HG03571 (cell line): Measurements from ENCODE around the gene ABAT.
A peak's percentile ranks its signal among the peaks of the same experiment; 100 is the strongest.

Experiments used
- ATAC-seq: cut with Tn5 transposase; IDR thresholded peaks from one replicate; pipeline ENCODE4 v1.9.1; 2021; ENCODE audit not compliant: unreplicated experiment

ABAT gene

GRCh38 chr16:8674413-8675022 is at the start of gene ABAT:
Gene ABAT, plus strand, starts transcription at chr16:8674617. Its CDS starts 61,123 bp downstream, at chr16:8735740.
- ATAC-seq, result peak; percentile 99

GRCh38 chr16:8625491-8626087 is 48.8 kb upstream of the ABAT start:
- ATAC-seq, result no peak

DNA sequence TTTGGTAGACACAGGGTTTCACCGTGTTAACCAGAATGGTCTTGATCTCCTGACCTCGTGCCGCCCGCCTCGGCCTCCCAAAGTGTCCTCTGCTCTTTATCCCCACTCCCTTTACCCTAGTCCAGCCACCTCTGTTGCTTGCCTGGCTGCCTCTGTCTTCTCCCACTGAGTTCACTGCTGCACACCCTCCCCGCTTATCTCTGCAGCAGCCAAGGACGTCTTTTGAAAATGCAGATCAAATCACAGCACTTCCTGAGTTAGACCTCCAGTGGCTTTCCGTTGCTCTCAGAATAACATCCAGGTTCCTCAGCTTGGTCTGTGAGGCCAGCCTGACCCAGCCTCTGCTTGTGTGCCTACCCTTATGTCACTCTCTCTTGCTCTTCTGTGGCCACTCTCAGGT is 47.5 kb upstream of the ABAT start:
- ATAC-seq, result no peak

DNA sequence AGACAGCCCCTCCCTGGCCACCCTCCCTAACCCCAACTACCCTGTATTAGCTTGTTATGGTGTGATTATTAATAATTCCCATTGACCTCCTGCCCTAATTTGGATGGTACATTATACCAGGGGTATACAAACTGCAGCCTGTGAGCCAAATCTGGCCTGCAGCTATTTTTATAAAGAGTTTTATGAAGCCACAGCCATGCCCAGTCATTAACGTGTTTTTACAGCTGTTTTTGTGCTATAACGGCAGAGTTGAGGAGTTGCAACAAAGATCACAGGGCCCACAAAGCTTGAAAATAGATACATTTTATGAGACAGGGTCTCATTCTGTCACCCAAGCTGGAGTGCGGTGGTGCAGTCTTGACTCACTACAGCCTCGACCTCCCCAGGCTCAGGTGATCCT is 47.0 kb upstream of the ABAT start:
- no peak for ATAC-seq

DNA sequence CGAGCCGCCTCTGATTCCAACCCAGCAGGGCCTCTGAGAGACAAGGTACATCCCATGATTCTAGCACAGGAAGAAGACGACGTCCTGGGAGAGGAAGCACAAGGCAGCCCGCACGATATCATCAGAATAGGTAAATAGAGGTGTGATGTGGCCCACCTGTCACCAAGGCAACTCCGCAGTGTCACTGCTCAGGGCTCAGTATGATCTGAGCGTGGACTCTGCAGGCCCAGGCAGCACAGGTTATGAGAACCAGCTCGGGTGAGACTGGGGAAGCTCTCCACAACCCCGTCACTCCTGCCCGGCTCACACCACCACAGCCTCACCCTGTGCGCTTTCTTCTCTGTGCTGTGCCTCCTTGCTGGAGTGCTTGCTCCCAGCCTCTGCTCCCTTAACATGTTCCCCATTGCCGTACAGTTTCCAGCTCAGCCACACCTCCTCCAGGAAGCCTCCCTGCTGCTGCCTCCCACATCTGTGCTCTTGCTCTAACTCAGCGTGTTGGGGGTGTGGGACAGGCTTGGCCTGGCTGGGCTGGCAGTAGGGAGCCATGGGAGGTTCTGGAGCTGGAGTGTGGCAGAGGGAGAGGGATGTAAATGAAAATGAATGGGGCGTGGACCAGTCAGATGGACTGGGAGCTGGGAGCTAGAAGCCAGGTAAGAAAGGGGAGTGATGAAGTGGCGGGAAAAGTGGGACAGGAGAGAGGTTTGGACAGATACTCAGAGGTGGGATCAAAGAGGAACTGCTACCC is 45.3 kb upstream of the ABAT start:
- no peak for ATAC-seq

DNA sequence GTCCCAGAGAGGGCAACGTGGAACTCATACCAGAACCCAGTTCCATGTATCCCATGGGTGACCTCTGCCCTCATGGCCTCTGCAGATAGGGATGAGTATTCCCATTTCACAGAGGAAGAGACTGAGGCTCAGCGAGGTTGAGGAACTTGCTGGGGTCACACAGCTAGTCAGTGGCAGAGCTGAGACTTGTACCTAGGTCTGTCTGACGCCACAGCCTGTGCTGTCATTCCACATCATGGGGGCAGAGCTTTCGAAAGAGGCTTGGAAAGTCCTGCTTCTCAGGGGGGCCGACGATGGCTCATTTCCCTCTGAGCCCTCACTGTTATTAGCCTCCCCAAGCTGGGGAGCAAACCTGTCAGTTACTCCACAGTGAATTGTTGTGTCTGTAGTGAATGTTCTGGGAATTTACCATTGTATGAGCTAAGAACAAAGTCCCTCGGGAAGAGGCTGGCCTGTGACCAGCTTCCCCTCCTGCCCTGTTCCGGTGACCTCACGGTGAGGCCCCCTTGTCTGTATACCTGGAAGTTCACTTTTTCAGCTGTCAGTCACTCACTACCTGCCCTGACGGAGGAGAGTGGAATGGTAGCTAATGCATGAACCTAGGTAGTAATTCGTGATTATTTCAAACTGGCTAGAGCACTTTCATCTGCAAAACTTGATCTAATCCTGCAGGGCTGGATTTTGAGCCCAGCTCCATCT is 44.0 kb upstream of the ABAT start:
- ATAC-seq, result no peak

GRCh38 chr16:8631373-8631772 is 43.0 kb upstream of the ABAT start:
- no peak for ATAC-seq

DNA sequence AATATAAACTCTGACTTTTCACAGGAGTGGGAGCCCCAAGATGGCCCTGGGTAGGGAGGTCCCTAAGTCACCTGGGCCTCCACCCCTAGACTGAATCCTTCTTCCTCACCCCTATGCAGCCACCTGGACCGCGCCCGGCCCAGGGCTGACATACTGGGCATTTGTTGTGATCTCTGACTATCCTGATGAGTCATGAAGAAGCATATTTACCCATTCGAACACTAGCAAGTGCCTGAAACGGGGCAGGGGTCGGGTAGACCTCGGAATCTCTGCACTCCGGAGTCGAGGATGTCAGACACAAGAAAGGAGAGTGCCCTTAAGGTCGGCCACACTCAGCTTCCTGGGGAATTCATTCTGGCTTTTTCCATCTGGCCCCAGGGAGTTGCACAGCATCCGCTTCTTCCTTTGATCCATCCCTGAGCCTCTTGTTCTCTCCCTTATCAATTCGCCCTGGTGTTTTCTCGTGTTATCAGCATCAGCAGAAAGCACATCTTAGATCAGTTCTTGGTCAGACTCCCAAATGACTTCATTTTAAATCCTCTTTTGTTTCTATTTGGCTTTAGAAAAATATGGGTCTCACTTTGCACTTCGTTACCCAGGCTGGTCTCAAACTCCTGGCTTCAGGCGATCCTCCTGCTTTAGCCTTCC is 42.5 kb upstream of the ABAT start:
- ATAC-seq, result no peak

DNA sequence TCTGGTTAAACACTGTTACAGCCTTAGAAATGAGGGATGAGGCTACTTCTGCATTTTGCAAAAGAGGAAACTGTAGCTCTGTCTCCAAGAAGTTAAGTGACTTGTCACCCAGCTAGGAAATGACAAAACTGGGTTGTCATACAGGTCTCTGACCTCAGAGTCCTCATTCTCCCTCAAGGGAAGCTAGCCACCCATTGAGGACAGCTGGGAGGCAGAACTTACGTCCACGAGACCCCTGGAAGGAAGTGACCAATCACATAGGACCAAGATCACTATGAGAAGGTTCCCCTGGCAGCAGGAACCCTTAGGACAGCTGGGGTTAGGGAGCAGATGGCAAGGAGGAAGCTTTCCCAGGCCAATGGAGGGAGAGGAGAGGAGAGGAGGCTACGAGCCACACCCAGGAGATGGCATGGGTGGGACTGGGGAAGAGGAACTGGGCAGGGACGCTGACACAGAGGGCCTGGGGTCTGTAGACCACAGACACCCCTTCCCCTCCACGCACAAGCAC is 41.7 kb upstream of the ABAT start:
- no peak for ATAC-seq

DNA sequence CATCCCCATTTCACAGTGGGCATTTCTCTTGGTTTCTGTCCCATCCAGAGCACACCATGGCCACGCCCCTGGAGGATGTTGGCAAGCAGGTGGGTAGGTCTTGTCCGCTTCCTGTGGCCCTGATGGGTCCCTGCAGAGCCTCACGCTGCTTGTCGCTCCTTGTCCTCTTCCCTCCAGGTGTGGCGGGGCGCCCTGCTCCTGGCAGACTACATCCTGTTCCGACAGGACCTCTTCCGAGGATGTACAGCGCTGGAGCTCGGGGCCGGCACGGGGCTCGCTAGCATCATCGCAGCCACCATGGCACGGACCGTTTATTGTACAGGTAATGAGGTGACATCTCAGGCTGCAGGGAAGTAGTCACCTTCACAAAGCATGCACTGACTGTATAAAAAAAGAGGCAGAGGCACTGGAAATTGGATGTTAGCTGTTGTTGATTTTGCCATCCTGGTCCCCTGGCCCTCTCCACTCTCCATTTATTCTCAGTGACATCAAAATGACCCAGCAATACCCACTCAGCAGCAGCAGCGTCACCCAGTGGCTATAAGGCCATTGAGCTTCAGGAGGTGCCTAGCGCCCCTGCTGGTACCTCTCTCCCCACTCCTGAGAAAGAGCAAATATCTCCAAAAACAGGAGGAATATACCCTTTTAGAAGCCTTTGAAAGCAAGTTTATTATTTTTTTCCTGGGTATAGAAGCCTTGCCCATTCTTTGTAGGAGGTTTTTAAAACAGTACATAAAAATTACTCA is 39.3 kb upstream of the ABAT start:
- no peak for ATAC-seq

GRCh38 chr16:8639694-8640093 is 34.7 kb upstream of the ABAT start:
- ATAC-seq, result no peak

- ATAC-seq, result no peak
Observed at GRCh38 chr16:8641671-8642070, 32.7 kb upstream of the ABAT start.

- no peak for ATAC-seq
Observed at GRCh38 chr16:8642146-8642545, 32.3 kb upstream of the ABAT start.

GRCh38 chr16:8644211-8645140 is 29.9 kb upstream of the ABAT start:
- ATAC-seq, result no peak

GRCh38 chr16:8645141-8645521 is 29.3 kb upstream of the ABAT start:
- no peak for ATAC-seq

DNA sequence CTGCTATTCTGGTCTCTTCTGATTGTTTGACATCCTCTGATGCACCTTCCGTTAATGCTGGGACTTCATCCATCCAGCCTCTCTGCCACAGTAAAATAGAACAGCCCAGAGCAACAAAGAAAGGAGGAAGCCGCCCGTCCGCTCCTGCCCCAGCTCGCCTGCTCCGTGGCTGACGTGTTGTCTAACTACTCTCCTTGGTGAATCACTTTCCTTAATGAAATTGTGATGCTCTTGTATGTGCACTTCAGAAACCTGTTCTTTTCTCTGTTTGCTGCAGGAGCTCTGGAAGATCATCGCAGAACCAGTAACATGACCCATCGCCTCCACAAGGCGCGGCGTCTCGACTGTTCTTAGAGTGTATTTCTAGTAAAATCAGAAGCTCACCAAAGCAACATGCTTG is 28.6 kb upstream of the ABAT start:
- no peak for ATAC-seq

DNA sequence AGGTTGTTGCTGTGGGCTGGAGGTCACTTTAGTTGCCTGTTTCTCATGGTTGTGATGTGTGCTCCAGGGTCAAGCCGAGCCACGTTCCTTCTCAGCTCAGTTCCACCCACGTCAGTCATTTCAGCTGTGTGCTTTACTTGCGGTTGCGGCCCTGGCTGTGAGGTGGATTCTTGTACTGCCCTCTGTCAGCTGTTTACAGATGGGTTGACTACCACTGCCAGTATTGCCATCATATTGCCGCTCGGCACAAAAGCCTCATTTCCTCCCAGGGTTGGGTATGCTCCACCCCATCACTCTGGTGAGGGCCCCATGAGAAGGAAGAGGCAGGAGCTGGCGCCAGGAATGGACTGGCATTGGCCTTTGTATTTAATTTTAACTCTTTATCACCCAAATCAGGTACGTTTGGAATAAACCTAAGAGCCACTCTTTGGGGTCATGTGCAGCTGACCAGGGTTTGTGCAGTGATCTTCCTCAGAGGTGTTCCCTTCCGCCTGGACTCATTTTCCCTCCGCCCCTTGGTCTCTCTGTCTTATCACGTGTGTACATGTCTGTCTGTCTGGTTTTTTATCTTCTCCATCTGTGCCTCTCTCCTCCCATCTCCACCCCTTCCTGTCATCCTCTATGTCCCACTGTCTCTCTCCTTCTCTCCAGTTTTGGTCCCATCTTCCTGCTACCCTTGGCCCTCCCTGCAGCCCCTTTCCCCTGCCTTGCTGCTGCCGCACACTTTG is 27.9 kb upstream of the ABAT start:
- ATAC-seq, result no peak

GRCh38 chr16:8647721-8648318 is 26.6 kb upstream of the ABAT start:
- ATAC-seq, result no peak
